H1 (cell line): Measurements from ENCODE around the gene STX4. TPM values are rescaled to one million over a fixed set of nuclear protein-coding genes. Genes with fewer than 3 reads are reported as not detected.

ENCODE experiments used
- CTCF ChIA-PET: fragments of 300-600 bp; sonication (Branson Sonifier 250); formaldehyde crosslinking; loops from one replicate; lab custom pipeline; 2021; ENCODE audit not compliant: partially characterized antibody; lab: Charles Lee
- POLR2A ChIA-PET: fragments of 300-600 bp; sonication (Branson Sonifier 250); formaldehyde crosslinking; loops from one replicate; lab custom pipeline; 2021; ENCODE audit warnings: inconsistent platforms; ENCODE audit not compliant: partially characterized antibody; lab: Charles Lee
- DNase-seq, 2 experiments: peaks; one replicate each; pipeline versions ENCODE4 v3.0.0 to v3.0.0-alpha.2; 2010 to 2022; ENCODE audit warnings: low spot score in 2 of 2, low read depth in 1 of 2, mixed read lengths in 1 of 2
- FAIRE-seq: peaks from 2 replicates; lab custom pipeline; 2011; peaks lifted over from hg19 to GRCh38; lab: Jason Lieb, UNC
- H2AFZ ChIP-seq: 2 replicates; pipeline ENCODE4 v1.8.1; 2012; ENCODE audit warnings: low read length, inconsistent platforms
- H2AK5ac ChIP-seq: 2 replicates; pipeline ENCODE4 v1.6.1; 2013; ENCODE audit warnings: low read depth, low read length
- H2BK120ac ChIP-seq: replicated peaks from 2 replicates; pipeline ENCODE3; 2013; ENCODE audit warnings: low read depth, low read length, inconsistent platforms
- H2BK12ac ChIP-seq: 2 replicates; pipeline ENCODE4 v1.6.1; 2013; ENCODE audit warnings: low read depth, low read length
- H2BK15ac ChIP-seq: 2 replicates; pipeline ENCODE4 v1.6.1; 2013; ENCODE audit warnings: low read length
- H2BK20ac ChIP-seq: 2 replicates; pipeline ENCODE4 v1.6.1; 2013; ENCODE audit warnings: low read length
- H2BK5ac ChIP-seq: 2 replicates; pipeline ENCODE4 v1.6.1; 2013; ENCODE audit warnings: low read depth, low read length
- H3K14ac ChIP-seq: 2 replicates; pipeline ENCODE4 v1.6.1; 2013; ENCODE audit warnings: inconsistent platforms; ENCODE audit not compliant: insufficient read length
- H3K18ac ChIP-seq: 2 replicates; pipeline ENCODE4 v1.6.1; 2013; ENCODE audit warnings: low read length; ENCODE audit errors: extremely low read depth
- H3K23ac ChIP-seq: 2 replicates; pipeline ENCODE4 v1.6.1; 2013; ENCODE audit warnings: inconsistent platforms; ENCODE audit not compliant: insufficient read length
- H3K23me2 ChIP-seq: 2 replicates; pipeline ENCODE4 v1.6.1; 2013; ENCODE audit warnings: low read depth, low read length
- H3K27ac ChIP-seq: 2 replicates; pipeline ENCODE4 v1.6.1; 2011; ENCODE audit warnings: low read depth, low read length, inconsistent platforms
- H3K27me3 ChIP-seq, 4 experiments: replicated peaks in 1 of 4; 1 replicate in 1 of 4; 2 replicates in 3 of 4; pipeline versions ENCODE4 v1.6.1 to v1.8.1; 2011 to 2013; ENCODE audit warnings: low read length in 3 of 4, mild to moderate bottlenecking in 3 of 4, inconsistent platforms in 2 of 4, mixed read lengths in 2 of 4, moderate library complexity in 1 of 4; ENCODE audit not compliant: control insufficient read depth in 3 of 4, insufficient read depth in 3 of 4; ENCODE audit errors: extremely low read depth in 1 of 4
- H3K36me3 ChIP-seq, 4 experiments: 2 replicates each; pipeline versions ENCODE4 v1.6.1 to v1.8.1; 2011 to 2013; ENCODE audit warnings: mild to moderate bottlenecking in 4 of 4, low read length in 3 of 4, moderate library complexity in 2 of 4, control low read depth in 1 of 4, inconsistent platforms in 1 of 4; ENCODE audit not compliant: insufficient read depth in 4 of 4, control insufficient read depth in 2 of 4
- H3K4ac ChIP-seq: replicated peaks from 2 replicates; pipeline ENCODE3; 2013; ENCODE audit warnings: low read length, low read depth, mixed read lengths, inconsistent platforms; ENCODE audit not compliant: insufficient read length
- H3K4me1 ChIP-seq, 4 experiments: replicated peaks in 1 of 4; 1 replicate in 1 of 4; 2 replicates in 3 of 4; pipeline versions ENCODE4 v1.6.1 to v1.8.1; 2011 to 2013; ENCODE audit warnings: low read length in 3 of 4, inconsistent platforms in 2 of 4, mixed read lengths in 1 of 4; ENCODE audit not compliant: insufficient read depth in 4 of 4, control insufficient read depth in 3 of 4
- H3K4me2 ChIP-seq, 2 experiments: 2 replicates each; pipeline versions ENCODE4 v1.6.1 to v1.8.1; 2011 to 2013; ENCODE audit warnings: low read depth in 2 of 2, low read length in 2 of 2, control low read depth in 1 of 2, inconsistent platforms in 1 of 2, mild to moderate bottlenecking in 1 of 2; ENCODE audit not compliant: insufficient read depth in 1 of 2
- H3K4me3 ChIP-seq, 4 experiments: fragments of 200-600, 300-600 bp in 1 of 4; sonication (generic), shearing (Covaris generic), sonication (Bioruptor Twin) in 1 of 4; 2 replicates each; pipeline versions ENCODE4 v1.5.1 to v1.8.1; 2011 to 2016; ENCODE audit warnings: low read length in 4 of 4, low read depth in 3 of 4, control low read depth in 2 of 4, inconsistent platforms in 2 of 4, mild to moderate bottlenecking in 2 of 4, mixed read lengths in 1 of 4, moderate library complexity in 1 of 4; ENCODE audit not compliant: insufficient read depth in 2 of 4; ENCODE audit errors: extremely low read depth in 1 of 4
- H3K56ac ChIP-seq: replicated peaks from 2 replicates; pipeline ENCODE3; 2013; ENCODE audit warnings: low read depth, mild to moderate bottlenecking, mixed read lengths, low read length, inconsistent platforms; ENCODE audit not compliant: insufficient read length
- H3K79me1 ChIP-seq: 2 replicates; pipeline ENCODE4 v1.6.1; 2013; ENCODE audit warnings: low read depth, low read length, control low read depth
- H3K79me2 ChIP-seq, 2 experiments: 2 replicates each; pipeline versions ENCODE4 v1.6.1 to v1.8.1; 2012 to 2013; ENCODE audit warnings: low read length in 2 of 2, mild to moderate bottlenecking in 2 of 2, inconsistent platforms in 1 of 2; ENCODE audit not compliant: insufficient read depth in 2 of 2, control insufficient read depth in 1 of 2
- H3K9ac ChIP-seq, 4 experiments: replicated peaks in 1 of 4; 1 replicate in 1 of 4; 2 replicates in 3 of 4; pipeline versions ENCODE4 v1.6.1 to v1.8.1; 2011 to 2013; ENCODE audit warnings: low read depth in 3 of 4, low read length in 3 of 4, control low read depth in 2 of 4, mild to moderate bottlenecking in 2 of 4, moderate library complexity in 2 of 4, inconsistent platforms in 1 of 4; ENCODE audit errors: extremely low read depth in 1 of 4
- H3K9me3 ChIP-seq, 2 experiments: 2 replicates each; pipeline versions ENCODE4 v1.6.1 to v1.8.1; 2012 to 2013; ENCODE audit warnings: mild to moderate bottlenecking in 2 of 2, moderate library complexity in 2 of 2, control low read depth in 1 of 2, inconsistent platforms in 1 of 2, low read depth in 1 of 2, low read length in 1 of 2, mixed read lengths in 1 of 2; ENCODE audit not compliant: insufficient read depth in 2 of 2
- H4K20me1 ChIP-seq, 2 experiments: replicated peaks in 1 of 2; 2 replicates each; pipeline versions ENCODE3 to v1.8.1; 2011 to 2013; ENCODE audit warnings: inconsistent platforms in 2 of 2, low read length in 2 of 2, mild to moderate bottlenecking in 1 of 2; ENCODE audit not compliant: insufficient read depth in 2 of 2, control insufficient read depth in 1 of 2
- H4K5ac ChIP-seq: 2 replicates; pipeline ENCODE4 v1.6.1; 2013; ENCODE audit warnings: low read length, low read depth, mixed read lengths, inconsistent platforms; ENCODE audit not compliant: insufficient read length
- H4K8ac ChIP-seq: 2 replicates; pipeline ENCODE4 v1.8.0; 2013; ENCODE audit warnings: mild to moderate bottlenecking, moderate library complexity, low read length, inconsistent platforms; ENCODE audit not compliant: insufficient read depth; ENCODE audit errors: extremely low read depth
- H4K91ac ChIP-seq: replicated peaks from 2 replicates; pipeline ENCODE3; 2013; ENCODE audit warnings: low read length, mixed read lengths, inconsistent platforms; ENCODE audit not compliant: insufficient read length
- EZH2 ChIP-seq: fragments of 200-600 bp; sonication (generic); IDR thresholded peaks from 2 replicates; pipeline ENCODE4 v1.7.1; 2012; ENCODE audit warnings: low read depth, mild to moderate bottlenecking, moderate library complexity, low read length, inconsistent platforms; ENCODE audit not compliant: severe bottlenecking
- HDAC2 ChIP-seq, 2 experiments: fragments of 300-600 bp in 1 of 2; sonication (generic) in 1 of 2; IDR thresholded peaks; 2 replicates each; pipeline ENCODE4 v1.6.1; 2011 to 2012; ENCODE audit warnings: low read depth in 2 of 2, low read length in 2 of 2, mild to moderate bottlenecking in 2 of 2, moderate library complexity in 2 of 2, borderline replicate concordance in 1 of 2, inconsistent platforms in 1 of 2
- POU5F1 ChIP-seq: IDR thresholded peaks from 2 replicates; pipeline ENCODE4 v1.6.1; 2011; ENCODE audit warnings: low read depth, mild to moderate bottlenecking, low read length, moderate library complexity
- SUZ12 ChIP-seq: fragments of 200-600 bp; sonication (generic); IDR thresholded peaks from 2 replicates; pipeline ENCODE4 v1.6.1; 2012; ENCODE audit warnings: mild to moderate bottlenecking, inconsistent platforms, low read length, moderate library complexity, mixed read lengths
- WGBS, 2 experiments: shearing (Covaris generic) in 1 of 2; methylation state at CpG; one replicate each; pipeline versions ENCODE4 v1.1.6 to v1.1.7; 2013 to 2015; ENCODE audit warnings: low lambda C conversion rate in 2 of 2, mixed read lengths in 2 of 2, inconsistent platforms in 1 of 2, low coverage in 1 of 2, missing lambda C conversion rate in 1 of 2; ENCODE audit not compliant: insufficient replicate concordance in 2 of 2, insufficient coverage in 1 of 2, insufficient read length in 1 of 2; ENCODE audit errors: extremely low coverage in 1 of 2, missing lambda C conversion rate in 1 of 2; 5-methylcytosine and 5-hydroxymethylcytosine counted together
- polyA plus RNA-seq, 7 experiments: library from polyadenylated mRNA; depleted of rRNA in 3 of 7; stranded (reverse) in 5 of 7; unstranded in 2 of 7; fragments of >200 nt in 5 of 7; fragments of 200-250 nt in 2 of 7; gene quantifications; 1 replicate in 5 of 7; 2 replicates in 1 of 7; 4 replicates in 1 of 7; pipeline versions ENCODE4 v1.2.1 to v1.2.3, GENCODE V29; 2011 to 2013; ENCODE audit warnings: missing spikeins in 2 of 7, mixed read lengths in 2 of 7
- total RNA-seq: library from RNA; stranded (reverse); fragmentation: NEBNext Ultra II Directional; extraction: Animal tissue kit (Norgen Biotek cat#: 25700); gene quantifications from 2 replicates; pipeline ENCODE4 v1.2.1, GENCODE V29; 2021

STX4 gene
- total and polyA plus RNA-seq, 2 of the 8 experiments (the other 6 are each of a cell fraction or from before 2014, with no cell fraction given), result 25.8 to 32.3 TPM

DNA sequence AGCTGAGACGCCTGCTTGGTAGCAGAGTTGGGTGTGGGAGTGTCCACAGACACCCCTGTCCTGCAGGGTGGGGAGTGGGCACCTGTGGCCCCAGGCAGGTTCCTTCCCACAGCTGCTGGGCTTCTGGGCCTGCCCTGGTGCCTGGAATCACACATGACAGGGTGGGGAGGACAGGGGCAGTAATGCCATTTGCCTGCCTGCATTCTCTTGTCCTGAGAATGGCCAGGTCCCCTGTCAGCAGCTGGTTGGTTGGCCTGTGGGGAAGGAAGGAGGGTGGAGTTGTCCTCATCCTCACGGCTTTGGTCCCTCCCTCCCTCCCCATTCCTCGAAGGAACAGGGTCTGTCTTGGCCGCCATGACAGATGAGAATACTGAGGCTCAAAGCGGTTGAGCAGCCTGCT, 50.2 kb downstream of the STX4 start:
- Histone ChIP-seq H2BK5ac (no peak overlapping the region), H4K20me1 (peaks cover 7 to 23% of the 10 kb centered on the region in 2 experiments), H3K4ac (no peak overlapping the region), H2AK5ac (no peak overlapping the region), H3K18ac (no peak overlapping the region), H3K9ac (no peak overlapping the region), H3K27ac (no peak overlapping the region), H3K4me2 (no peak overlapping the region), H4K8ac (no peak overlapping the region), H3K4me3 (no peak overlapping the region), H2BK120ac (no peak overlapping the region), H4K5ac (no peak overlapping the region), H2BK15ac (no peak overlapping the region), H3K36me3 (peaks cover 0 to 27% (median 11%) of the 10 kb centered on the region in 4 experiments; a peak in 6 of 8 replicates), H2AFZ (no peak overlapping the region), H2BK12ac (no peak overlapping the region), H3K23ac (no peak overlapping the region), H3K14ac (no peak overlapping the region), H3K79me2 (peaks cover 0 to 6% of the 10 kb centered on the region in 2 experiments; a peak in 1 of 4 replicates), H3K27me3 (no peaks in the 10 kb centered on the region), H2BK20ac (no peak overlapping the region), H4K91ac (no peak overlapping the region), H3K9me3 (no peaks in the 10 kb centered on the region), H3K4me1 (no peaks in the 10 kb centered on the region), H3K23me2 (no peaks in the 10 kb centered on the region), H3K56ac (no peak overlapping the region), H3K79me1 (peaks cover 6% of the 10 kb centered on the region)
- DNase-seq, result no peak
- TF ChIP-seq POU5F1 (no peak), EZH2 (no peak), SUZ12 (no peak), HDAC2 (IDR thresholded peaks at IDR 0.05; ENCODE audit: borderline replicate concordance in 1 of 2, low read depth in 2 of 2, low read length in 2 of 2) (no peak)
- no peak for FAIRE-seq
- 76% methylated on average over 5 of the region's 5 CpGs; no CpG with 5 or more reads in 1 of the 2 experiments for WGBS, 2 experiments
- CTCF ChIA-PET, result interaction anchor here (0.8 to 1.7 kb wide), 3 partner anchors 9 to 131 kb away, joined by 3 to 4 read pairs (median 3); no protein-coding TSS in a partner anchor
- POLR2A ChIA-PET, result interaction anchor here (0.8 to 4.7 kb wide), 5 partner anchors 9 to 119 kb away, joined by 3 to 34 read pairs (median 5); partner anchors contain the start of genes ZNF646 and ZNF668
